BJ (cell line): ENCODE measurements around the gene PCLO. TPM values are rescaled to one million over a fixed set of nuclear protein-coding genes. Genes with fewer than 3 reads are reported as not detected.
A peak's percentile ranks its signal among the peaks of the same experiment; 100 is the strongest.

Experiments
- CTCF ChIA-PET: fragments of 350-600 bp; formaldehyde crosslinking; extraction: SDS; loops from one replicate; lab custom pipeline; 2021; ENCODE audit warnings: antibody characterized with exemption, inconsistent platforms; lab: Yijun Ruan, JAX
- POLR2A ChIA-PET: fragments of 300-600 bp; sonication (Branson Sonifier 250); formaldehyde crosslinking; extraction: SDS; loops from one replicate; lab custom pipeline; 2021; ENCODE audit warnings: antibody characterized with exemption; lab: Charles Lee
- DNase-seq: peaks from one replicate; pipeline ENCODE4 v3.0.0-alpha.2; 2011; ENCODE audit warnings: low read depth
- H3K27me3 ChIP-seq: 2 replicates; pipeline ENCODE4 v1.6.0; 2011; ENCODE audit warnings: low read length; ENCODE audit not compliant: control insufficient read depth, insufficient read depth
- H3K36me3 ChIP-seq: 2 replicates; pipeline ENCODE4 v1.5.1; 2011; ENCODE audit warnings: low read length; ENCODE audit not compliant: control insufficient read depth, insufficient read depth
- H3K4me3 ChIP-seq: 2 replicates; pipeline ENCODE4 v1.5.1; 2011; ENCODE audit warnings: low read depth, mild to moderate bottlenecking, control low read depth, low read length
- CTCF ChIP-seq: IDR thresholded peaks from 2 replicates; pipeline ENCODE4 v1.5.1; 2011; ENCODE audit warnings: low read depth, mild to moderate bottlenecking, control low read depth, inconsistent platforms, low read length, moderate library complexity; ENCODE audit not compliant: insufficient read depth
- polyA plus RNA-seq: library from polyadenylated mRNA; depleted of rRNA; stranded (reverse); fragments of >200 nt; gene quantifications from 2 replicates; pipeline ENCODE4 v1.2.3, GENCODE V29; 2011

The PCLO gene
- polyA plus RNA-seq, 1 experiment = 0.76 TPM

- no peak for DNase-seq
- no peaks in the 10 kb centered on the region for H3K27me3 ChIP-seq
- H3K36me3 ChIP-seq = no peaks in the 10 kb centered on the region
- ChIA-PET CTCF (no interaction called here), POLR2A (no interaction called here)
- no peak overlapping the region for H3K4me3 ChIP-seq
- no peak for TF ChIP-seq CTCF
Observed at GRCh38 chr7:82745117-82745516, 417.6 kb downstream of the PCLO start.

GRCh38 chr7:82742163-82742562 is 420.5 kb downstream of the PCLO start:
- Histone ChIP-seq H3K4me3 (no peak overlapping the region), H3K36me3 (no peaks in the 10 kb centered on the region), H3K27me3 (no peaks in the 10 kb centered on the region)
- DNase-seq = no peak
- ChIA-PET POLR2A (no interaction called here), CTCF (interaction anchor here (0.6 to 0.7 kb wide), 2 partner anchors 46 to 726 kb away, joined by 3 read pairs; no protein-coding TSS in a partner anchor)
- no peak for TF ChIP-seq CTCF

- POLR2A ChIA-PET = no interaction called here
- no peak for DNase-seq
- TF ChIP-seq CTCF = no peak
- CTCF ChIA-PET = interaction anchor here (0.6 to 0.7 kb wide), 3 partner anchors 9 to 727 kb away, joined by 3 read pairs; no protein-coding TSS in a partner anchor
- H3K36me3 ChIP-seq = no peaks in the 10 kb centered on the region
- H3K4me3 ChIP-seq = no peak overlapping the region
- H3K27me3 ChIP-seq = no peaks in the 10 kb centered on the region
Observed at GRCh38 chr7:82741493-82741892, 421.2 kb downstream of the PCLO start.

GRCh38 chr7:82740246-82740848 is 422.3 kb downstream of the PCLO start:
- Histone ChIP-seq H3K27me3 (no peaks in the 10 kb centered on the region), H3K36me3 (no peaks in the 10 kb centered on the region), H3K4me3 (no peak overlapping the region)
- POLR2A ChIA-PET = no interaction called here
- CTCF ChIA-PET = interaction anchor here (0.6 to 1.5 kb wide), 17 partner anchors 9 to 697 kb away, joined by 3 to 6 read pairs (median 3); no protein-coding TSS in a partner anchor
- DNase-seq = no peak
- peak; percentile 82 for TF ChIP-seq CTCF

GRCh38 chr7:82736633-82737032 is 426.1 kb downstream of the PCLO start:
- ChIA-PET CTCF (interaction anchor here (0.5 kb wide), 1 partner anchor 535 kb away, joined by 3 read pairs; no protein-coding TSS in a partner anchor), POLR2A (no interaction called here)
- no peak for TF ChIP-seq CTCF
- Histone ChIP-seq H3K27me3 (no peaks in the 10 kb centered on the region), H3K36me3 (no peaks in the 10 kb centered on the region), H3K4me3 (no peak overlapping the region)
- DNase-seq = no peak
